NCI-H2029 (cell line): ENCODE data around the gene ZNF76.
"Not testable (repeated sequence)": the region's sequence is repeated elsewhere in the genome, so short reads cannot be mapped to it uniquely, and the experiment has no call there.

ENCODE experiments used
- DNase-seq: peaks from one replicate; lab custom pipeline; 2025; lab: John Stamatoyannopoulos, UW

Gene ZNF76

GRCh38 chr6:35300848-35301247 lies 41.3 kb downstream of the ZNF76 start:
- no peak for DNase-seq

- DNase-seq, result no peak
Observed at GRCh38 chr6:35302604-35303241, 43.2 kb downstream of the ZNF76 start.

GRCh38 chr6:35304299-35304698 lies 44.8 kb downstream of the ZNF76 start:
- no peak for DNase-seq

- no peak for DNase-seq
Observed at GRCh38 chr6:35305117-35305516, 45.6 kb downstream of the ZNF76 start.

GRCh38 chr6:35307138-35307537 lies 47.6 kb downstream of the ZNF76 start:
- not testable (repeated sequence) for DNase-seq

- DNase-seq, result not testable (repeated sequence)
Observed at GRCh38 chr6:35308543-35308942, 49.0 kb downstream of the ZNF76 start.

- no peak for DNase-seq
Observed at GRCh38 chr6:35309611-35310264, 50.2 kb downstream of the ZNF76 start.

GRCh38 chr6:35310265-35310831 lies 50.8 kb downstream of the ZNF76 start:
- no peak for DNase-seq

GRCh38 chr6:35311390-35312075 lies 52.0 kb downstream of the ZNF76 start:
- DNase-seq, result no peak

GRCh38 chr6:35312076-35312800 lies 52.7 kb downstream of the ZNF76 start:
- DNase-seq, result no peak

- no peak for DNase-seq
Observed at GRCh38 chr6:35312807-35313206, 53.3 kb downstream of the ZNF76 start.

GRCh38 chr6:35317483-35318195 lies 58.1 kb downstream of the ZNF76 start:
- no peak for DNase-seq

GRCh38 chr6:35318196-35319171 lies 58.9 kb downstream of the ZNF76 start:
- peak; percentile 69 for DNase-seq

- DNase-seq, result no peak
Observed at GRCh38 chr6:35319346-35320030, 60.0 kb downstream of the ZNF76 start.

GRCh38 chr6:35320031-35320410 lies 60.5 kb downstream of the ZNF76 start:
- no peak for DNase-seq

GRCh38 chr6:35321091-35321490 lies 61.6 kb downstream of the ZNF76 start:
- DNase-seq, result no peak

- DNase-seq, result no peak
Observed at GRCh38 chr6:35327349-35328027, 68.0 kb downstream of the ZNF76 start.

GRCh38 chr6:35328108-35328723 lies 68.7 kb downstream of the ZNF76 start:
- no peak for DNase-seq

GRCh38 chr6:35328965-35329364 lies 69.4 kb downstream of the ZNF76 start:
- DNase-seq, result not testable (repeated sequence)
